Measurements from ENCODE around the gene PLS1. TPM values are rescaled to one million over a fixed set of nuclear protein-coding genes. Genes with fewer than 3 reads are reported as not detected.

PLS1 gene
- polyA plus RNA-seq, 2 of the 4 experiments (the other 2 are of a cell fraction), result 18.5 to 78.1 TPM

DNA sequence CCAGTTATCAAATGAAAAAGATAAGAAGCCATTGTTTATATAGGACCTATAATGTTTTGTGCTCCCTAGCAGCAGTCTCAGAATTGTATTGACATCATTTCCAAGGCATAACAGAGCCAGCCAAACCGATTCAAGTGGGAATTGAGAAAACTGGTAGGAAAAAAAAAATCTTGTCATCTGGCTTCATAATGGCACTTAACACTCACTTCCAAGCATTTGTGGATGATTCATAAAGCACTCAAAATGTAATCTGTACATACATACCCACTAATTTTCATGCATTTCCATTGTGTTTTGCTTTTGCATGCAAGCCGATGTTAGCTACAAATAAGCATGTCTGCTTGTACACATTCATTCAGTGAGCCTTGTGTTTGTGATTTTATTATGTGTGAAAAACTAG is 109.0 kb downstream of the PLS1 start:
- TF ChIP-seq RNF2 (IDR thresholded peaks at IDR 0.05; ENCODE audit: borderline replicate concordance, low read depth), result no peak
- no peak for TF ChIP-seq MAZ (IDR thresholded peaks at IDR 0.05; ENCODE audit: borderline replicate concordance, low read depth, low read length)
- no peak for TF ChIP-seq HOXB13 (CRISPR knock-in tag; IDR thresholded peaks at IDR 0.05; ENCODE audit: low read depth)
- TF ChIP-seq TFCP2L1 (CRISPR knock-in tag; IDR thresholded peaks at IDR 0.05), result no peak
- no peak for TF ChIP-seq CBX8 (IDR thresholded peaks at IDR 0.05)
- TF ChIP-seq HDAC2 (IDR thresholded peaks at IDR 0.05), result no peak
- TF ChIP-seq POLR2A (IDR thresholded peaks at IDR 0.05; ENCODE audit: low read length), result no peak
- TF ChIP-seq ZNF302 (CRISPR knock-in tag; IDR thresholded peaks at IDR 0.05), result no peak
- TF ChIP-seq RAD21 (conservative IDR thresholded peaks at IDR 0.05 in 1 of 2, IDR thresholded peaks at IDR 0.05 in 1 of 2), result no peak
- TF ChIP-seq ZC3H11A (IDR thresholded peaks at IDR 0.05), result no peak
- TF ChIP-seq, protein P1, sequence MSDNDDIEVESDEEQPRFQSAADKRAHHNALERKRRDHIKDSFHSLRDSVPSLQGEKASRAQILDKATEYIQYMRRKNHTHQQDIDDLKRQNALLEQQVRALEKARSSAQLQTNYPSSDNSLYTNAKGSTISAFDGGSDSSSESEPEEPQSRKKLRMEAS (IDR thresholded peaks at IDR 0.05), result no peak
- TF ChIP-seq, protein P2, sequence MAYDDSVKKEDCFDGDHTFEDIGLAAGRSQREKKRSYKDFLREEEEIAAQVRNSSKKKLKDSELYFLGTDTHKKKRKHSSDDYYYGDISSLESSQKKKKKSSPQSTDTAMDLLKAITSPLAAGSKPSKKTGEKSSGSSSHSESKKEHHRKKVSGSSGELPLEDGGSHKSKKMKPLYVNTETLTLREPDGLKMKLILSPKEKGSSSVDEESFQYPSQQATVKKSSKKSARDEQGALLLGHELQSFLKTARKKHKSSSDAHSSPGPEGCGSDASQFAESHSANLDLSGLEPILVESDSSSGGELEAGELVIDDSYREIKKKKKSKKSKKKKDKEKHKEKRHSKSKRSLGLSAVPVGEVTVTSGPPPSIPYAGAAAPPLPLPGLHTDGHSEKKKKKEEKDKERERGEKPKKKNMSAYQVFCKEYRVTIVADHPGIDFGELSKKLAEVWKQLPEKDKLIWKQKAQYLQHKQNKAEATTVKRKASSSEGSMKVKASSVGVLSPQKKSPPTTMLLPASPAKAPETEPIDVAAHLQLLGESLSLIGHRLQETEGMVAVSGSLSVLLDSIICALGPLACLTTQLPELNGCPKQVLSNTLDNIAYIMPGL (CRISPR knock-in tag; IDR thresholded peaks at IDR 0.05; ENCODE audit: borderline replicate concordance), result no peak
- TF ChIP-seq EHMT2 (IDR thresholded peaks at IDR 0.05; ENCODE audit: low read depth), result no peak
- TF ChIP-seq, protein P3, sequence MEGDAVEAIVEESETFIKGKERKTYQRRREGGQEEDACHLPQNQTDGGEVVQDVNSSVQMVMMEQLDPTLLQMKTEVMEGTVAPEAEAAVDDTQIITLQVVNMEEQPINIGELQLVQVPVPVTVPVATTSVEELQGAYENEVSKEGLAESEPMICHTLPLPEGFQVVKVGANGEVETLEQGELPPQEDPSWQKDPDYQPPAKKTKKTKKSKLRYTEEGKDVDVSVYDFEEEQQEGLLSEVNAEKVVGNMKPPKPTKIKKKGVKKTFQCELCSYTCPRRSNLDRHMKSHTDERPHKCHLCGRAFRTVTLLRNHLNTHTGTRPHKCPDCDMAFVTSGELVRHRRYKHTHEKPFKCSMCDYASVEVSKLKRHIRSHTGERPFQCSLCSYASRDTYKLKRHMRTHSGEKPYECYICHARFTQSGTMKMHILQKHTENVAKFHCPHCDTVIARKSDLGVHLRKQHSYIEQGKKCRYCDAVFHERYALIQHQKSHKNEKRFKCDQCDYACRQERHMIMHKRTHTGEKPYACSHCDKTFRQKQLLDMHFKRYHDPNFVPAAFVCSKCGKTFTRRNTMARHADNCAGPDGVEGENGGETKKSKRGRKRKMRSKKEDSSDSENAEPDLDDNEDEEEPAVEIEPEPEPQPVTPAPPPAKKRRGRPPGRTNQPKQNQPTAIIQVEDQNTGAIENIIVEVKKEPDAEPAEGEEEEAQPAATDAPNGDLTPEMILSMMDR (IDR thresholded peaks at IDR 0.05), result no peak
- no peak for DNase-seq (ENCODE audit: low read depth in 1 of 2, low spot score in 1 of 2)
- WGBS (ENCODE audit: missing lambda C conversion rate), result 76% methylated on average over 2 of the region's 2 CpGs
- Histone ChIP-seq H3K9me3 (no peaks in the 10 kb centered on the region), H3K4me2 (no peak overlapping the region), H3K27ac (no peak overlapping the region), H3K4me3 (no peak overlapping the region), H3K4me1 (no peaks in the 10 kb centered on the region)
- CTCF ChIA-PET, result interaction anchor here (0.8 kb wide), 1 partner anchor 123 kb away, joined by 4 read pairs; no protein-coding TSS in a partner anchor
- POLR2A ChIA-PET, result no interaction called here
- ATAC-seq, result no peak
- FAIRE-seq, result no peak

DNA sequence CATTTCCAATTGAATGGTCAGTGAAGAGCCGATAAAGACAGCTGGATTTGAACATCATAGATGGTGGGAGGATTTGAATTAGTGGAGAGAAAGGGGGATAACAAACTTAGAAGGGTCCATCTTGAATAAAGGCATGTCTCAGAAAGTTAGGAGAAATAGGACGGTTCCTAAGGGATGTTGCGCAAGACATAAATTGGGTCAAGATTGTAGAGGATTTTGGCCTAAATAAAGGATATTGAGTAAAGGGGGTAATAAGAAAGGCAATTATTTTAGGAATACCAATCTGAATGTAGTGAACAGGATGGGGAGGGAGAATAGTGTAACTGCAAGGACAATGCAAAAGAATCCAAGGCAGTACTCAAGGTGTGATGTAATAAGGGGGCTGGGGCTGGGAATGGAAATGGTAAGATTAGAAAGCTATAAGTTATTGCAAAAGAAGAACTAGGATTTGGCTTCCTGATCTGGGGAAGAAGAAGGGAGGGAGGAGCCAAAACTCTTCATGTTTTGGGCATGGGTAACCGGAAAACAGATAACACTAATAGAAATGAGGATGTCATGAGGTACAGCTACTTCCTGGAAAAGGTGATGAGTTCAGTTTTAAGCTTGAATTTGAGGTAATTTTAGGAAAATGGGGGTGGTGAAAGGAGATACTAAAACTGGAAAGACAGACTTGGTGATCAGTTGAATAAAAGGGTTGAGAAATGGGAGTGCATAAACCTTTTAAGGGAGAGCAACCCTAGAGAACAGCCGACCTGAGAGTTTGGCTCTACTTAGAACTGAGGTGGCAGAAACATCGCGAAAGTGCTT is 110.3 kb downstream of the PLS1 start:
- POLR2A ChIA-PET, result no interaction called here
- 94% methylated on average over 7 of the region's 7 CpGs for WGBS (ENCODE audit: missing lambda C conversion rate)

More for the DNA sequence above, 110.3 kb downstream of the PLS1 start:
- Histone ChIP-seq H3K4me1 (no peaks in the 10 kb centered on the region), H3K9me3 (no peaks in the 10 kb centered on the region), H3K27ac (no peak overlapping the region), H3K4me3 (no peak overlapping the region), H3K4me2 (no peak overlapping the region)
- DNase-seq (ENCODE audit: low read depth in 1 of 2, low spot score in 1 of 2) (no peak), FAIRE-seq (no peak), ATAC-seq (no peak)
- CTCF ChIA-PET, result no interaction called here
- TF ChIP-seq, protein P4, sequence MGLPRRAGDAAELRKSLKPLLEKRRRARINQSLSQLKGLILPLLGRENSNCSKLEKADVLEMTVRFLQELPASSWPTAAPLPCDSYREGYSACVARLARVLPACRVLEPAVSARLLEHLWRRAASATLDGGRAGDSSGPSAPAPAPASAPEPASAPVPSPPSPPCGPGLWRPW (IDR thresholded peaks at IDR 0.05), result no peak
- TF ChIP-seq, protein P1 (IDR thresholded peaks at IDR 0.05), result no peak
- no peak for TF ChIP-seq ZNF302 (CRISPR knock-in tag; IDR thresholded peaks at IDR 0.05)
- TF ChIP-seq CEBPB (IDR thresholded peaks at IDR 0.05), result peak; percentile 77 to 89; a peak in 3 of 4 replicates
- TF ChIP-seq, protein P5, sequence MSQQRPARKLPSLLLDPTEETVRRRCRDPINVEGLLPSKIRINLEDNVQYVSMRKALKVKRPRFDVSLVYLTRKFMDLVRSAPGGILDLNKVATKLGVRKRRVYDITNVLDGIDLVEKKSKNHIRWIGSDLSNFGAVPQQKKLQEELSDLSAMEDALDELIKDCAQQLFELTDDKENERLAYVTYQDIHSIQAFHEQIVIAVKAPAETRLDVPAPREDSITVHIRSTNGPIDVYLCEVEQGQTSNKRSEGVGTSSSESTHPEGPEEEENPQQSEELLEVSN (IDR thresholded peaks at IDR 0.05; ENCODE audit: borderline replicate concordance, low read depth), result no peak
- no peak for TF ChIP-seq HEYL (CRISPR knock-in tag; IDR thresholded peaks at IDR 0.05)
- TF ChIP-seq CHD4 (IDR thresholded peaks at IDR 0.05; ENCODE audit: borderline replicate concordance), result no peak
- TF ChIP-seq, protein P6, sequence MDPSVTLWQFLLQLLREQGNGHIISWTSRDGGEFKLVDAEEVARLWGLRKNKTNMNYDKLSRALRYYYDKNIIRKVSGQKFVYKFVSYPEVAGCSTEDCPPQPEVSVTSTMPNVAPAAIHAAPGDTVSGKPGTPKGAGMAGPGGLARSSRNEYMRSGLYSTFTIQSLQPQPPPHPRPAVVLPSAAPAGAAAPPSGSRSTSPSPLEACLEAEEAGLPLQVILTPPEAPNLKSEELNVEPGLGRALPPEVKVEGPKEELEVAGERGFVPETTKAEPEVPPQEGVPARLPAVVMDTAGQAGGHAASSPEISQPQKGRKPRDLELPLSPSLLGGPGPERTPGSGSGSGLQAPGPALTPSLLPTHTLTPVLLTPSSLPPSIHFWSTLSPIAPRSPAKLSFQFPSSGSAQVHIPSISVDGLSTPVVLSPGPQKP (IDR thresholded peaks at IDR 0.05; ENCODE audit: low read depth, low read length), result no peak
